HG03039 (cell line): ENCODE measurements around the gene L3MBTL3.

Experiments
- ATAC-seq: cut with Tn5 transposase; IDR thresholded peaks from one replicate; pipeline ENCODE4 v1.9.1; 2021; ENCODE audit warnings: mild to moderate bottlenecking, moderate library complexity; ENCODE audit not compliant: unreplicated experiment

L3MBTL3 gene

GRCh38 chr6:130026859-130027258 lies 8.5 kb downstream of the L3MBTL3 start:
- ATAC-seq: no peak

- peak; percentile 53 for ATAC-seq
Observed at GRCh38 chr6:130027948-130028347, 9.6 kb downstream of the L3MBTL3 start.

- ATAC-seq: no peak
Observed at GRCh38 chr6:130029163-130029562, 10.8 kb downstream of the L3MBTL3 start.

- ATAC-seq: no peak
Observed at GRCh38 chr6:130032758-130033340, 14.5 kb downstream of the L3MBTL3 start.

- no peak for ATAC-seq
Observed at GRCh38 chr6:130033949-130034348, 15.6 kb downstream of the L3MBTL3 start.

GRCh38 chr6:130034378-130035146 lies 16.2 kb downstream of the L3MBTL3 start:
- no peak for ATAC-seq

GRCh38 chr6:130035211-130035610 lies 16.8 kb downstream of the L3MBTL3 start:
- ATAC-seq: no peak

- ATAC-seq: no peak
Observed at GRCh38 chr6:130037207-130037811, 18.9 kb downstream of the L3MBTL3 start.

GRCh38 chr6:130041594-130041993 lies 23.2 kb downstream of the L3MBTL3 start:
- no peak for ATAC-seq

DNA sequence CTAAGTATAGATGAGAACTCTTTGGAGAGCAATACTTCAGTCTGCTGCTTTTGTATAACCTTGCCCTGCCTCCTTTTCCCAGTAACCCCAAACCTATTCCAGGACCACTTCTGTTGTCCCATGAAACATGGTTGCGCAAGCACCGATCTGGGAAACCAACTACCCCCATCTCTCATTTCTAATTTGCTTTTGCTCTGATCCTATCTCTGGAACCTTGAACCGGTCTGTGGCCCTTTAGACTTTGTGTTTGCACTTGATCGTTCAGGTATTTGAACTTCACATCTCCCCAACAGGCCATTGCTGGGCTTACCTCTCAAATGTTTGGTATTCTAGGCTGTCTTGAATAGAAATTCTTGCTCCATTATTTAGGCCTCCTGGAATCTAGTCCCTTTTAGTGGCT lies 25.0 kb downstream of the L3MBTL3 start:
- no peak for ATAC-seq

GRCh38 chr6:130045622-130046021 lies 27.2 kb downstream of the L3MBTL3 start:
- no peak for ATAC-seq

DNA sequence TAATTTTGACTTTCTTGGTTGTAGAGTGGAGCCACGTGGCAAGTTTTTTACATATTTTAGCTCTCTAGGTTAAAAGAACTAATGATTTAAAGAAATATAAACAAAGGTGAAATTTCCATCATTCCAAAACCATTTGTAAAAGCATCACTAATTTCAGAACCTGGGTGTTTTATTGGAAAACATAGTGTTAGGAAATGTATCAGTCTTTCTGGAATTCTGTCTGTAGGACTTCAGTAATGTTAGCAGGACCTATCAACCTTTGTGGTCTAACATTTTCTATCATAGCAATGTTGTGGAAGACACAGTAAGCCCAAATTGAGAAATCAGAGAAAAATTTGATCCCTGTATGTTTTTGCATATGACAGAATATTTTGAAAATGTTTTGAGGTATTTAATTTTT lies 28.3 kb downstream of the L3MBTL3 start:
- no peak for ATAC-seq

DNA sequence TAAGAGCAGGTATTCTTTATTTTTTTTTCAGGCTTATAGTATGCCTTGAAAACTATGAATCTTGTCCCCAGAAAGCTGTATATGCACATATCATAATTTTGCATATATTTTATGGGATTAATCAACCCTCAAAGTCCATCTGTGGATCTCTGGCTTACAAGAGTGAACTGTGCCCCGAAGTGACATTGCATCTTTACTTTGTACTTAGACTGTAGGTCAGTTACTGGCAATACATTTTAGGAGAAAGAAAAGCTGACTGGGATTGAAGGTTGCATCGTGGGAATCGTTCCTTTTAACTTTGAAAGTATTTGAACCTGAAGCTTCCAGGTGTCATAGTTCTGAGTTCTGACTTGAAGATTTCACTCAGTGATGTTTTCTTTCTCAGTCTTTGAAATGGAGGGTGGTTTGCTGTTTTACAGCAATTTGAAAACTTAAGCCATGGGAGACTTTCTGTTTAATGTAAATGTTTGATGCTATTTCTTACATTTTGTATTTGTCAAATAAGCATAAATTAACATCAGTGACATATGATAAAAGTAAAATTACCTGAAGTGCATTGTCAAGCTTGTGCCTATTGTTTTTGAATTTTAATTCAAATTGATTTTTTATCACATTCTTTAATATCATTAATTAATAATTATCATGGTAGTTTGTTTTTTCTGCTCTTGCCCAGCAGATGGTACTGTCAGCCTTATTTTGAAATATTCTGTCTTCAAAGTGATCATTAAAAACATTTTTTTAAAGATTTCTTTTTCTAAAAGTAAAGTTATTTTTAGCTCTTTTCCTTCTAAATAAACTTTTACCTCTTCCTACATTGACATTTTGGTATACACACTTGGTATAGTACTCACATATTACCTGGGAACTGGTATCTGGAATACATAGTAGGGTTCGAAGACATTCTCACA lies 29.0 kb downstream of the L3MBTL3 start:
- ATAC-seq: no peak

DNA sequence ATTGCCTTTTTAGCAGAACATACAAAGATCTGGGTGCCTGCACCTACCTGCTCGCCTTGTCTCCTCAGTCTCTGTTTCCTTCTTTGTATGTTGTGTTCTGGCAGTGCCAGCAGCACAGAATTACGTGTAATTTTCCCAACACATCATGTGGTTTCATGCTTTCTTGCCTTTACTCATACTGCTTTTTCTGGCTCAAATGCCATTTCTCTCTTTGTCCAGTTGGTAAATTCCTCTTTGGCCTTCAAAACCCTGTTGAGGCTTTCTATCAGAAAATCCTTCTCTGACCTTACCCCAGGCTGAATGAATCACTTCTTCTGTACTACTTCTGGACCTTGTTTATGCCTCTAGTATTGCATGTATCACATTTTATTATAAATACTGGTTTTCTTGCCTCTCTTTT lies 31.8 kb downstream of the L3MBTL3 start:
- ATAC-seq: no peak

- no peak for ATAC-seq
Observed at GRCh38 chr6:130054725-130055124, 36.3 kb downstream of the L3MBTL3 start.

GRCh38 chr6:130055271-130055670 lies 36.9 kb downstream of the L3MBTL3 start:
- no peak for ATAC-seq

GRCh38 chr6:130057495-130057894 lies 39.1 kb downstream of the L3MBTL3 start:
- ATAC-seq: no peak

GRCh38 chr6:130063806-130064205 lies 45.4 kb downstream of the L3MBTL3 start:
- no peak for ATAC-seq

GRCh38 chr6:130065609-130066156 lies 47.3 kb downstream of the L3MBTL3 start:
- no peak for ATAC-seq

- no peak for ATAC-seq
Observed at GRCh38 chr6:130069485-130069884, 51.1 kb downstream of the L3MBTL3 start.

GRCh38 chr6:130070326-130070725 lies 51.9 kb downstream of the L3MBTL3 start:
- no peak for ATAC-seq
